Epithelial cell of proximal tubule (primary cell): ENCODE results near the gene CIBAR2. TPM values are rescaled to one million over a fixed set of nuclear protein-coding genes. Genes with fewer than 3 reads are reported as not detected.
A peak's percentile ranks its signal among the peaks of the same experiment; 100 is the strongest.
"Not testable (repeated sequence)": the region's sequence is repeated elsewhere in the genome, so short reads cannot be mapped to it uniquely, and the experiment has no call there.

ENCODE experiments used
- DNase-seq: peaks from one replicate; pipeline ENCODE4 v3.0.0-alpha.2; 2011; ENCODE audit warnings: low read depth
- H3K4me3 ChIP-seq: 2 replicates; pipeline ENCODE4 v1.5.1; 2011; ENCODE audit warnings: low read depth, mild to moderate bottlenecking, low read length
- CTCF ChIP-seq: conservative IDR thresholded peaks from 2 replicates; pipeline ENCODE4 v1.5.1; 2012; ENCODE audit warnings: low read depth, mild to moderate bottlenecking, low read length
- total RNA-seq: library from RNA; depleted of rRNA; stranded (reverse); fragments of >200 nt; gene quantifications from 2 replicates; pipeline ENCODE4 v1.2.3, GENCODE V29; 2015

Gene CIBAR2
- total RNA-seq, 1 donor from 2014 or later: not detected

- no peak for TF ChIP-seq CTCF
- H3K4me3 ChIP-seq: no peak overlapping the region
- DNase-seq: no peak
Measured at GRCh38 chr16:85123891-85124635, 11.8 kb upstream of the CIBAR2 start.

- H3K4me3 ChIP-seq, DNase-seq: not testable (repeated sequence)
Measured at GRCh38 chr16:85123441-85123840, 11.2 kb upstream of the CIBAR2 start.

- H3K4me3 ChIP-seq: no peak overlapping the region
- DNase-seq: no peak
- TF ChIP-seq CTCF: no peak
Measured at GRCh38 chr16:85120006-85120340, 7.7 kb upstream of the CIBAR2 start.

DNA sequence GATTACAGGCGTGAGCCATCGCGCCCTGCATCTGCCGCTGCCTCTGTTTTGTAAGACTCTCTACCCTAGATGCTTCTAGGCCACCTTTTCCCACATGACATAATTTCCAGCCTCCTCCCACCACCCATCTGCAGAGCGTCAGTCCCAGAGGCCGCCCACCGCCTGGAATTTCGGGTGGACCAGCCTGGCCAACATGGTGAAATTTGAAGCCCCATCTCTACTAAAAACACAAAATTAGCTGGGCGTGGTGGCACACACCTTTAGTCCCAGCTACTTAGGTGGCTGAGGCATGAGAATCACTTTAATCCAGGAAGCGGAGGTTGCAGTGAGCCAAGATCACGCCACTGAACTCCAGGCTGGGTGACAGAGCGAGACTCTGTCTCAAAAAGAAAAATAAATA, 5.1 kb upstream of the CIBAR2 start:
- no peak overlapping the region for H3K4me3 ChIP-seq
- DNase-seq: no peak
- no peak for TF ChIP-seq CTCF

DNA sequence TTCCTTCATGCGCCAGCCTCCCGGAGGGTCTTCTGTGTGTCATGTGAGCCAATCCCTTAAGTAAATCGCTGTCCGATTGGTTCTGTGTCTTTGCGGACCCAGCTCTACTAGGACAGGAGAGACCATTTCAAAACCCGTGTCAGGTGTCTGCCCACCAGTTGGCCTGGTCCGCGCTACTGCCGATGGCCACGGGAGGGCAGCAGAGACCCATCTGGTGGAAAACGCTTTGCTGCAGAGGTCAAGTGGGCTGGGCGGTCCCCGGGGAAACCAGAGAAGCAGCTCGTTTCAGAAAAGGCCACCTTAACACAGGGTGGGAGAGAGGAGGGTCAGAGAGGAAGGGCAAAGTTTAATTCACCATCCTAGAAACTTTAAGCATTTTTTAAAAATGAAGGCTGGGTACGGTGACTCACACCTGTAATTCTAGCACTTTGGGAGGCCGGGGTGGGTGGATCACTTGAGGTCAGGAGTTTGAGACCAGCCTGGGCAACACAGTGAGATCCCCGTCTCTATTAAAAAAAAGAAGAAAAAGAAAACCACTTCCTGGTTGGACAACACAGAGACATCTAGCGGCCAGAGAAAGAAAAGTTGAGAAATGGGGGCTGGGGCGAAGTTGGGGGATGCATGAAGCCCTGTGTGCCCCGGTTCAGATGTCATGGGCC, 2.8 kb upstream of the CIBAR2 start:
- H3K4me3 ChIP-seq: peak overlapping the region; percentile 20
- peak; percentile 96 for TF ChIP-seq CTCF
- DNase-seq: peak; percentile 6

GRCh38 chr16:85113913-85114312, 1.6 kb upstream of the CIBAR2 start:
- no peak for TF ChIP-seq CTCF
- H3K4me3 ChIP-seq: no peak overlapping the region
- DNase-seq: no peak

- no peak overlapping the region for H3K4me3 ChIP-seq
- TF ChIP-seq CTCF: no peak
- DNase-seq: no peak
Measured at GRCh38 chr16:85113168-85113733, 979 bp upstream of the CIBAR2 start.
